SHP77 (cell line): ENCODE measurements around the gene PCNX1.
A peak's percentile ranks its signal among the peaks of the same experiment; 100 is the strongest.

ENCODE experiments used
- DNase-seq, 2 experiments: peaks; one replicate each; lab custom pipeline; 2025; lab: John Stamatoyannopoulos, UW

The PCNX1 gene

DNA sequence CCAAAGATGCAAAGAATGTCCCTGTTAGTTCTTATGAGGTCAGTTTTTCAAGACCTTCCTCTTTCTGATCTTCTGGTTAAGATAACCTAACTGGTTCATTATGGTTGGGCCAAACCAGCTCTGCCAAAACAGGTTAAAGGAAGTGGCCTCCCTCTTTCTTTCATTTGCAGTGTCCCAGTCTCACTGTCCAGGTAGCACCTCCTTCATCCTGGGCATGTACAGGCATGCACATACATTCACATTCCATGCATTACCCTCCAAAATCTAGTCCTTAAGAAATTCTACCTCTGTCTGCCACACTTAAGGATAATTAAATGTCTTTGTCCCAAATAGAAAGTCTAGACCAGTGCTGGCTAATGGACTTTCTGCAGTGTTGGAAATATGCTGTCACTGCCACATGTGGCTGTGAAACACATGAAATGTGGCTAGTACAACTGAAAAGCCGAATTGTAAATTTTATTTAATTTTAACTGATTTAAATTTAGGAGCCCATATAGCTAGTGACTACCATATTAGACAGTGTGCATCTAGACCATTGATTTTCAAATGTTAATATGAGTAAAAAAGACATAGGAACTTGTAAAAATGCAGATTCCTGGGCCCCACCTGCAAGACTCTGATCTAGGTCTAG lies 169.3 kb downstream of the PCNX1 start:
- no peak for DNase-seq

DNA sequence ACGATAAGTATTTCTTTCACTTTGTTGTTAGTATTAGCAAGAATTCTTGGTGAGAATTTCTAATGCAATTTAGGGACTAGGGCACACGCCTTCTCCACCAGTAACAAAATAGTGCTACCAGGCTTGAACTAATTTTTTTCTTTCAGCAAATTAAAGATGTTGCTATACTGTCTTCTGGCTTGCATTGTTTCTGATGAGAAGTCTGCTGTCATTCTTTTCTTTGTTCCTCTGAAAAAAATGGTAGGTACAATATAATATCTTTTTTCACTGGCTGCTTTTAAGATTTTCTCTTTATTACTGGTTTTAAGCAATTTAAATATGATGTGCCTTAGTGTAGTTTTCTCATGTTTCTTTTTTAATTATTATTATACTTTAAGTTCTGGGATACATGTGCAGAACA lies 171.2 kb downstream of the PCNX1 start:
- DNase-seq: no peak

DNA sequence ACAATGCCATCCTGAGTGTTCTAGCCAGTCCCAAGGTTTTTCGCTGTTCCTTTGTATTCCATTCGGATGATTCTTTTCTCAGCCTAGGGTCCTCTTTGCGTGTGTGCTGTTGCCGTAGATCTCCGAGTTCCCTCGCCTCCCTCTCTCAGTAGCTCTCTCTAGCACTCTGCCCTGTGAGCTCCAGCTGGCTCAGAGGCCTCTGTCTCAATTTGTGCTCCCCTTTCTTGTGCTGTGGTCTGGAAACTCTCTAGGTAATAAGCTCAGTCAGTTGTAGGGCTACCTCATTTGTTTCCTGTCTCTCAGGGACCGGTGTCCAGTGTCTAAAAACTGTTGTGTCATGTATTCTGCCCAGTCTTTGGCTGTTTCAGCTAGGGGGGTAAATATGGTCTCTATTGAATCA lies 179.3 kb downstream of the PCNX1 start:
- DNase-seq: no peak

DNA sequence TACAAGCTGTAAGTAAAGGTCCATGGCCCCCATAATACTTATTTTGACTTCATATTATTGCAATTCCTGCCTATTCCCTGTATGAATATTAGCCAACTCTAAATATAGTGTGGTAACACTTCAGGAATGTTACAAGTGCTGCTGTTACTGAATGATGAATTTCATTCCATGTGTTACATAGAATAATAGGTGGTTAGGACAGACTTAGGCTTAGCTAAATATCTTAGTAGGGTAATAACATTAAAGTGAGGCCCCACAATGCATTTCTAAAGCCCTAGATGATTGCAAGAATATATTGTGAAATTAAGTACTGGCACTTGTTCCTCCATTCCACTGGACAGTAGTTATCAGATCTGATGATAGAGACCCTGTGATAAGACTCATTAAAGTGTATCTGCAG lies 182.7 kb downstream of the PCNX1 start:
- DNase-seq: no peak

DNA sequence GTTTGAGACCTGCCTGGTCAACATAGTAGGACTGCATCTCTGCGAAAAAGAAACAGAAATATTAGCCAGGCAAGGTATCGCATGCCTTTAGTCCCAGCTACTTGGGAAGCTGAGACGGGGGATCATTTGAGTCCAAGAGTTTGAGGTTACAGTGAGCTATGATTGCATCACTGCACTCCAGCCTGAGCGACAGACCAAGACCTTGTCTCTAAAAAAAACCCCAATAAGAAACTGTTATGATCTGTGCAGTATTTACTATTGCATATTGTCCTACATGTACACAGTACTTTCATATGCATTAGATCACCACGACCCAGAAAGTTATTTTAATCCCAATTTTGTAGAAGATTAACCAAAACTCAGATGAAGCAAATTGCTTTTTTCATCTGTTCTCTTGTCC lies 187.5 kb downstream of the PCNX1 start:
- no peak for DNase-seq

DNA sequence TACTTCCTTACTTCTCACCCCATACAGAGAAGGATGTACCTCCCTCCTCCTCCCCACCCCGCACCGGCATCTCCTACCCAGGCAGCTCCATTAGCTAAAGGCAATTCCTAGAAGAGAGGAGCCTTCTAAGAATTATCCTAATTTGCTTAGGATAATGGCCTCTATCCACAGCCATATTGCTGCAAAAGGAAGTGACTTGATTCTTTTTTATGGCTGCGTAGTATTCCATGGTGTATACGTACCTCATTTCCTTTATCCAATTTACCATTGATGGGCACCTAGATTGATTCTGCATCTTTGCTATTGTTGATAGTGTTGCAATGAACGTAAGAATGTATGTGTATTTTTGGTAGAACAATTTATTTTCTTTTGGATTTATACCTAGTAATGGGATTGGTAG lies 189.7 kb downstream of the PCNX1 start:
- DNase-seq: no peak

DNA sequence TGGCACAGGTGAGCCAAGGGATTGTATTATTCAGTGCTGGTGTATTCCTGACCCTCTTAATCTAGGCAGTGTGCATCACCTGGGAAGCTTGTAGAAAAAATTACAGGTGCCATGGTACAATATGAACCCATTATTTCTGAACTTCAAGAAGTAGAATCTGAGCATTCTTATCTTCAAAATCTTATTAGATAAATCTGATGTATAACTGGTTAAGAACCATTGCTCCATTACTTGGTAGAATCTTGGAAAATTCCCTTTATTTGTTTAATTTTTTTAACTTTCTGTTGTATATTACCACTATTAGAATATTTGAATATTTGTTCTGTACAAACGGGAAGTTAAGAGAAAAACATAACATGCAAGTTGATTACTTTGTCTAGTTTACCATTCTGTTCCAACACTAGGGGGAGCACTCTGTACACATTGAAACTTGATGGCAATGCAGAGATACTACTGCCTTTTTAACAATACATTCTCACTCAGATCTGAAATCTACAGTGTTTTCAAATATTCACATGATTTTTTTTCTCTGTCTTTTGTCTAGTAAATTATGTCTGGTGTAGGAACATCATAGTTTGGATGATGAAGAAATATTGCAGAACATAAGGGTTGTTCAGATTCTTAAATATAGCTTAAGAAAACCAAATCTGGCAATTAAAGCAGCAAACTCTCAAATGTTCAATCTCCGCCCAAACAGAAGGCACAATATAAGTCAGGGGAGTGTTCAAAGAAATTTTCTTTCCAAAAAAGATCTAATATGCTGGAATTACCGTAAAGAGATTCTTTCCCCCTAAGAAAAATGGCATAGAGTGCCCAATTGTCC lies 196.6 kb downstream of the PCNX1 start:
- DNase-seq: peak; percentile 34 to 56

DNA sequence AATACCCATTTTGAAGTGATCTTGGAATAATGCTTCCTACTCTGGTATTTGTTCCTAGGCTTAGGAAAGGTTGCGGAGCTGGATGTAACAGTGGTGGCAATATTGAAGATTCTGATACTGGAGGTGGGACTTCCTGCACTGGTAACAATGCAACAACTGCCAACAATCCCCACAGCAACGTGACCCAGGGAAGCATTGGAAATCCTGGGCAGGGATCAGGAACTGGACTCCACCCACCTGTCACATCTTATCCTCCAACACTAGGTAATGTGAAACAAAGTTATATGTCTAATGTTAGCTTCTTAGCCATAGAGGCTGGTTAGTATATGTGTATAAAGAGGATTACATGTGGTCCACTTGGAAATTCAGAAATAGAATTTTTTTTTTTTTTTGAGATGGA lies 197.9 kb downstream of the PCNX1 start:
- no peak for DNase-seq

DNA sequence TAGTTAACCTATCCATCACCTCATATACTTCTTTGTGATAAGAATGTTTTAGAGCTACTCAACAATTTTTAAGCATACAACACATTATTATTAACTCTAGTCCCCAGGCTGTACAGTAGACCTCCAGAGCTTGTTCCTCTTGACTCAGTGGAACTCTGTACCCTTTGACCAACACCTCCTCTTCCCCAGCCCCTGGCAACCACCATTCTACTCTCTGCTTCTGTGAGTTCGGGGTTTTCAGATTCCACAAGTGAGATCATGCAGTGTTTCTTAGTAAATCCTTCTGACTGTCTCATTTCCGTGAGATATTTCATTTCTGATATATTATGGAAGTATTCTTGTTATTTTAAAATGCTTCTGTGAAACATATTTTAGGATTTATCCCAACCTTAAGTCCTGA lies 200.7 kb downstream of the PCNX1 start:
- no peak for DNase-seq

DNA sequence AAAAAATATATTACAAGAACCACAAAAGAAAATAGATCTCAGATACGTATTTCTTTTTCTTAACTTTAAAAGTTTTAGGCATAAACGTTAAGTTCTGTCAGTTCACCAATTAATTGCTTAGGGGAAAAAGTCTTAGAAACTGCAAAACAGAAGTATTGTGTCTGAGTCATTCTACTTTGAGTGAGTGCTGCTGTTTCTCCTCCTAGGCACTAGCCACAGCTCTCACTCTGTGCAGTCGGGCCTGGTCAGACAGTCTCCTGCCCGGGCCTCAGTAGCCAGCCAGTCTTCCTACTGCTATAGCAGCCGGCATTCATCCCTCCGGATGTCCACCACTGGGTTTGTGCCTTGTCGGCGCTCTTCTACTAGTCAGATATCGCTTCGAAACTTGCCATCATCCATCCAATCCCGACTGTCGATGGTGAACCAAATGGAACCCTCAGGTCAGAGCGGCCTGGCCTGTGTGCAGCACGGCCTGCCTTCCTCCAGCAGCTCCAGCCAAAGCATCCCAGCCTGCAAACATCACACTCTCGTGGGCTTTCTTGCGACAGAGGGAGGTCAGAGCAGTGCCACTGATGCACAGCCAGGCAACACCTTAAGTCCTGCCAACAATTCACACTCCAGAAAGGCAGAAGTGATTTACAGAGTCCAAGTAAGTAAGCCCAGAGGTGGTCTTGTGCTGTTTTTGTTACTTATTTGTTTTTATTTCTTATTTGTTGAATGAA lies 201.3 kb downstream of the PCNX1 start:
- DNase-seq: no peak

DNA sequence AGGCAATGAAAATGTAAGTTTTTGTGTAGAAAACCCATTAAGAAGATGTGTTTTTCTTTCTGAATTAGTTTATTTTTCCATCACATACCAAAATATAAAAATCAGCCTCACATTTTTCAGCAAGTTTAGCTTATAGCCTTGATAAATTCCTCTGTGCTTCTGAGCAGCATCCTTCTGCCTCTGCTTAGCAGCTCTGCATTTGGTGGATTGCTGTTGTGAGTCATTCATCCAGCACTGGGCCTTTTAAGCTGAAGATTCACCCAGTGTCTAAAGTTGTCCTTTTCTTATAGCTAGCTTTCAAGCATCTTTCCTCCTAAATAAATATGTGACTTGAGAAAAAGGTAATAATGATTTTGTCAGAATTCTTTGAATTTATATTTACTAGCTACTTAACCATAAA lies 206.1 kb downstream of the PCNX1 start:
- DNase-seq: no peak

DNA sequence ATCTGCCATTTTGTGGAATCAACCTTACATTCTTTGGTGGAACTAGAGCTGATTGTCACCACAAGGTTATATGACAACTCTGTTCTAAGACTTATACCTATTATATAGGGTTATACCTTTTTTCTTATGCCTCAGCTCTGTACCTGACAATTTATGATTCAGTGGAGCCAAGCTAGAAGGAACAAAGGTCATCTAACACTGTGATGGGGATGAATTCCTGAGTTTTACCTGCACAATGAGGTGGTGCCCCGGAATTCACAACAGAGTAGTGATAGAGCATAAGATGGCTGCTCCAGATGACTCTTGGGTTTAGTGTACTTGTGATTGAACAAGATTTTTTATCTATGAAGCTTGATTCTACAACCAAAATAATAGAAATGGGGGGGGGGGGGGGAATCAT lies 207.3 kb downstream of the PCNX1 start:
- no peak for DNase-seq

DNA sequence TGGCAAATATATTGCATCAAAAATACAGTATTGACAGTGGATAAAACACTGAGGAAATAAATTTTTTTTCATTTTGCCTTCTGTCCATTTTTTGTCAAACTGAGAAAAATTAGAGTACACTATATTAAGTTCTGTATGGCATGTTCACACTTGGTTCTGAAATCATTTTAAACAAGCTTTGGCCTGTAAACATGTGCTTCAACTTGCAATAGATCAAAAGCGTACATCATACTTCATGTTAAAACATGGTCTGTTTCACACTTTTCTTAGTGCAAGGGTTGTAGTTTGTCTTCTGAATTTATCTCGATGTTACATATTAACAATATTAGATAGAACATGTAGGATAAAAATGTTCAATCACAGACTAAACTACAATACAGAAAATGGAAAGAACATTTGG lies 208.0 kb downstream of the PCNX1 start:
- no peak for DNase-seq

DNA sequence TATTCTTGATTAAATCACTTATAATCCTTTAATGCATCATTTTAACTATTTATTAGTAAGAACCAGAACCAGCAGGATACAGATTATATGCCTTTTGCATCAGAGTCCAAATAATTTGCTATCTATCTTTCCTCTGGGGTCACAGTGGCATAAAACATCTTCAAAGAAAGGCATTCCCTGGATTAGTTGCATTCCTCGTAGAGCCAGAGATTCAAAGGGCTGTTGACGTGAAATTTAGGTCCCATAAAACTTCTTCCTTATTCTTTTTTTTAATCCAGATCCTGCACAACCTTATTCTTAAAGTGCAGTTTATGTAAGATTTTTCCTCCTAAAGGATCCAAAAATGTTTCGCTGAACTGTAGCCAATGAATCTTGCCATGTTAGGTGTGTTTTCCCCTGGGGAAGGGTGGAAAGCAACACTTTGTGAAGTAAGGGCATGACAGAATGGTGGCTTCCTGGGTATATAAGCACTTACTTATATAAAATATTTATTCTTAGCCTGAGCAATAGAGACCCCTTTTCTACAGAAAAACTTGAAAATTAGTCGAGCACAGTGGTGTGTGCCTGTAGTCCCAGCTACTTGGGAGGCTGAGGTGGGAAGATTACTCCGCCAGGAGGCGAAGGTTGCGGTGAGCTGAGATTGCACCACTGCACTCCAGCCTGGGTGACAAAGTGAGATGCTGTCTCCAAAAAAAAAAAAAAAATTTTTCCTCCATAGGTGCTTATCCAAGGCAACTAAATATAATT lies 208.7 kb downstream of the PCNX1 start:
- no peak for DNase-seq

DNA sequence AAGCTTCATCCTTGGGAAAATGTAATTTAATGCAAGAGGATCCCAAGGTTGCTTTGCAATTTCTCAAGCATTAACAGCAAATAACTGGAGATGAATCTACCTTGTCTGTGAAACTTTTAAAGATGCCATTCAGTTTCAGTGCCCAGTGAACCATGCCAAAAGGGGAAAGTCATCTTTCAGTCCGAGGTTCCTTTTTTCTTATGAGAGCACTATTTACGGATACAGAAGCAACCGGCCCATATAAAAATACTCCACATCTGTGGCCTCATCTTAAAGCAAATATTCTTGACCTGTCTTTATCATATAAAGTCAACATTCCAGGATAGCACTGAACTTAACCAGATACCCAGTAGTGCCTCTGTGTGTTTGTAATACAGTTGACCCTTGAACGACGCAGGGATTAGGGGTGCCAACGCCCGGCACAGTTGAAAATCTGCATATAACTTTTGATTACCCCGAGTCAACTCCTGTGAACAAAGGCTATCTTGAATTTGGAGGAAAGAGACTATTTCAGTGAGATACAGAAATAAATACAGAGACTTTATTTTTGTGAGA lies 209.4 kb downstream of the PCNX1 start:
- DNase-seq: no peak

DNA sequence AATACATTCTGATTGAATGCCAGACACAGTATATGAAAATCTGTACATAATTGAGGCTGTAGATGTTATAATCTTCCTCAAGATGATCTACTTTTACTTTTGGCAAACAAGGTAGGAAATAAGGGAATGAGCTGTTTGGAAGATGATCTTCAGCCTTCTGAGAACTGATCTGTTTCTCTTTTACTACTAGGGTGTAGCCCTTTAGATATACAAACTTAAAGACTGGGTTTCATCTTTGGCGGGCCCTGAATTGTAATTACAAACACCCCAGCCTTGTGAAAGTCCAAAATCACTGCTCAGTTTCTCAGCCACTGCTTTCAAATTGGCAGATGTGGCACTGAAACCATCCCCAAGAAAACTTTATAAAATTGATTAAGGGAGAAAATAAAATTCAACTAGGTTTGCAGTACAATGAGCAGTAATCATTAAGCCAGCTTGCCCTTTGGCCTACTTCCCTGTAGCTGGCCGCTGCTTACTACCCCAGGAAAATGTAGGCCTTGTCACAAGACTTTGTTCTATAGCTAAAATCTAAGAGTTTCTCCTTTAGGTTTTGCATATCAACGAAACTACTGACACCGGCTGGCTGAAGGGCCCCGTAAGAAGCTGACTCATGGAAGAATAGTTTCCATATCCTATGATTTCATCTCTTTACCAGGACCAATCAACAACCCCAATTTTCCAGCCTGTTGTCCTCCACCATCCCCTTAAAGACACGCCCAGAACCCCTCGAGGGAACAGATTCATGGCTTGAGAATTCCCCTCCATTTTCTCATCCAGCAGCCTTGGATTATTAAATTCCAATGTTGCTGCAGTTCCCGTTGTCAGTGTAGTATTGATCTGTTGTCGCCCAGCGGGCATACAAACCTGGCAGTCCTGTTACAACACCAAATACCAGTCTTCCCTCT lies 210.8 kb downstream of the PCNX1 start:
- no peak for DNase-seq

DNA sequence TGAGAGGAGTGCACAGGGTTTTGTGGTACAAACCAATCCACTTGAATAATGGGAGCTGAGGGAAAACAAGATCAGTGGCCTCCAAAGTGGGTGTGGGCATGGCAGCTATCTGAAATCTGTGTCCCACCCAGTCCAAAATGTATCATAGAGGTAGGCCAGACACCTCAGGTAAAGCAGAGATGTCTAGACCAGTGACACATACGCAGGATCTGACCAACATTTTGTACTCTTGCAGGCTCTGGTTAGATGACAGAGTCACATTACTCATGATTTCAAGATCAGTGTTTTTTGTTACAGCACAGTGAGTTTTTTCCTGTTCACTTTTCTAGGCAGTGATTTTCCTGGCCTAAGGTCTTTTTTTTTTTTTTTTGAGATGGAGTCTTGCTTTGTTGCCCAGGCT lies 211.8 kb downstream of the PCNX1 start:
- no peak for DNase-seq

DNA sequence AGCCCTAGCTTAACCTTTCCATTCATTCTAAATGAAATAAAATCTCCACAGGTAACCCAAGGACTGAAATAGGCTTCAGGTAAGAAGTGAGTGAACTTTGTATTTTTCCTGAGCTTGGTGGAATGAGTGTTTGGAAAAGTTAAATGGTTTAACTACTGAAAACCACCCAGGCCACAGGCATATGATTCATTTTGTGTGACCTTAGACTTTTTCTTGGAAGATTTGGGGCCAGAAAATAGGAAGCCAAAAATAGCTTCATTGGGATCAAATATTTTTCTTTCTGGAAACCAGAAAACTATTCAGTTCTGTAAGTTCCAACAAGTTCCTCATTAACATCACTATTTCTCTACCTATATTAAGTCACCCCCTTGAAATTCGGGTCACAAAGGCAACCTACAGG lies 212.6 kb downstream of the PCNX1 start:
- no peak for DNase-seq

DNA sequence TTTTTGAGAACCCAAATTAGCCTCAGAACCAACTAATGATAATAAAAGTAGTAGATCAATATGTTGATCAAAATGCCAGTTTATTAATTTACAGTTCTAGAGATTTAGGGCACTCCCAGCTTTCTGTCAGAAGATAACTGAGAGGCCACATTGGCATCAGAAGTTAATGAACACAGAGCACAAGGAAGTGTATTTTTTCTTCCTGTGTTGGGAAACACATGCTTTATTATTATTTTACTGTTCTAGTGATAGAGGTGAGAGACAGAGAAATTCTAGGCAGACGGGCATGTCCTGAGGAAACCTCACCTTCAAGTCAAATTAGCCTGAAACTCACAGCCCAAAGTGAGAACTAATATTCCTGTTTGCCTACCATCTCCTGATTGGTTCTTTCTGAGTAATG lies 213.7 kb downstream of the PCNX1 start:
- DNase-seq: no peak

DNA sequence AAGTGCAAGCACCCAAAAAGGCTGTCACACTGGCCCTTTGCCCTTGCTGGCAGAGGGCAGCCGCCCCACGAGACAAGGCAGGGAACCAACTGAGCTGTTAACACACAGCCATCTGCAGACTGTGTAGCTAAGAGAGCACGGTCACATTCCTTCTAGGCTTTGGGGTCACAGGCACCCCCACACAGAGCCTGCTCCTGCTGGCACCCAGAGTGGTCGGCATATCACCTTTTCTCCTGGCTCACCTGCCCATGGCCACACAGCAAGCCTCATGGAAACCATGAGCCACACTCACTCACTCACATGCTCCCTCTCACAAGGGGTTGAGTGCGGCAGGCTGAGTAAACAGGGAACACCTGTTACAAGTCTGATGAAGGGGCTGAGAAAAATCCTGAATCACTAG lies 214.5 kb downstream of the PCNX1 start:
- DNase-seq: no peak
